ENCODE measurements around the gene AGBL5.

The AGBL5 gene

GRCh38 chr2:27038012-27038411, 13.5 kb upstream of the AGBL5 start:
- no peak for TF ChIP-seq CTCF (conservative IDR thresholded peaks at IDR 0.05)
- H3K27ac ChIP-seq = no peak overlapping the region

GRCh38 chr2:27038631-27039339, 12.7 kb upstream of the AGBL5 start:
- TF ChIP-seq CTCF (conservative IDR thresholded peaks at IDR 0.05) = no peak
- no peak overlapping the region for H3K27ac ChIP-seq

GRCh38 chr2:27039426-27039825, 12.0 kb upstream of the AGBL5 start:
- H3K27ac ChIP-seq = no peak overlapping the region
- no peak for TF ChIP-seq CTCF (conservative IDR thresholded peaks at IDR 0.05)

- TF ChIP-seq CTCF (conservative IDR thresholded peaks at IDR 0.05) = no peak
- no peak overlapping the region for H3K27ac ChIP-seq
Measured at GRCh38 chr2:27039871-27040270, 11.6 kb upstream of the AGBL5 start.

GRCh38 chr2:27040282-27040681, 11.2 kb upstream of the AGBL5 start:
- no peak overlapping the region for H3K27ac ChIP-seq
- TF ChIP-seq CTCF (conservative IDR thresholded peaks at IDR 0.05) = no peak

- peak overlapping the region; percentile 17; the same call in 1 of the 2 replicates for H3K27ac ChIP-seq
Measured at GRCh38 chr2:27041752-27042151, 9.7 kb upstream of the AGBL5 start.

GRCh38 chr2:27042159-27042661, 9.3 kb upstream of the AGBL5 start:
- H3K27ac ChIP-seq = peak overlapping the region; percentile 17; the same call in 1 of the 2 replicates
- TF ChIP-seq CTCF (conservative IDR thresholded peaks at IDR 0.05) = no peak

More at GRCh38 chr2:27041752-27042151, 9.7 kb upstream of the AGBL5 start:
- no peak for TF ChIP-seq CTCF (conservative IDR thresholded peaks at IDR 0.05)
